ENCODE data around the gene ASTN1.

ASTN1 gene

GRCh38 chr1:176959191-176959820 is 205.2 kb downstream of the ASTN1 start:
- no peak overlapping the region for H3K4me3 ChIP-seq (ENCODE audit: control insufficient read depth, low read depth, low read length)
- TF ChIP-seq, protein P1, sequence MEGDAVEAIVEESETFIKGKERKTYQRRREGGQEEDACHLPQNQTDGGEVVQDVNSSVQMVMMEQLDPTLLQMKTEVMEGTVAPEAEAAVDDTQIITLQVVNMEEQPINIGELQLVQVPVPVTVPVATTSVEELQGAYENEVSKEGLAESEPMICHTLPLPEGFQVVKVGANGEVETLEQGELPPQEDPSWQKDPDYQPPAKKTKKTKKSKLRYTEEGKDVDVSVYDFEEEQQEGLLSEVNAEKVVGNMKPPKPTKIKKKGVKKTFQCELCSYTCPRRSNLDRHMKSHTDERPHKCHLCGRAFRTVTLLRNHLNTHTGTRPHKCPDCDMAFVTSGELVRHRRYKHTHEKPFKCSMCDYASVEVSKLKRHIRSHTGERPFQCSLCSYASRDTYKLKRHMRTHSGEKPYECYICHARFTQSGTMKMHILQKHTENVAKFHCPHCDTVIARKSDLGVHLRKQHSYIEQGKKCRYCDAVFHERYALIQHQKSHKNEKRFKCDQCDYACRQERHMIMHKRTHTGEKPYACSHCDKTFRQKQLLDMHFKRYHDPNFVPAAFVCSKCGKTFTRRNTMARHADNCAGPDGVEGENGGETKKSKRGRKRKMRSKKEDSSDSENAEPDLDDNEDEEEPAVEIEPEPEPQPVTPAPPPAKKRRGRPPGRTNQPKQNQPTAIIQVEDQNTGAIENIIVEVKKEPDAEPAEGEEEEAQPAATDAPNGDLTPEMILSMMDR (IDR thresholded peaks at IDR 0.05; ENCODE audit: control insufficient read depth, insufficient read depth, low read depth, low read length, missing control alignments): no peak
- DNase-seq (ENCODE audit: low read depth): no peak

DNA sequence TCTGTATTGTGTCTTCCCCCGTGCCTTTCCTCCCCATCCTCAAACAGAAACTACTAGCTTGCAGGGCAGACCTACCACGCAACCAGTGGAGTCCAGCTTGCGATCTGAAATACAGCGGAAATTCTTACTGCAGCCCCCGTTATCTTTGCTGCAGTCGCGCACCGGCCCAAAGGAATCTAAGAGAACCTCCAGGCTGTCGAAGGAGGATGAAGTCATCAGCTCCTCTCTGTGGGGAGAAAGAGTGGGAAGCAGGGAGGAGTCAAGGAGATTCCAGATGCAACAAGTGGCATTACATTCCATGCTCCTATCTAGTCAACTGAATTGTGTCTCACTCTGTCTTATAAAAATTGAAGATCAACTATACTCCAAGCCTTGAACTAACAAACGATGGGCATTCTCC is 206.9 kb downstream of the ASTN1 start:
- TF ChIP-seq, protein P1 (IDR thresholded peaks at IDR 0.05; ENCODE audit: control insufficient read depth, insufficient read depth, low read depth, low read length, missing control alignments): no peak
- no peak for DNase-seq (ENCODE audit: low read depth)
- H3K4me3 ChIP-seq (ENCODE audit: control insufficient read depth, low read depth, low read length): no peak overlapping the region

- TF ChIP-seq, protein P1 (IDR thresholded peaks at IDR 0.05; ENCODE audit: control insufficient read depth, insufficient read depth, low read depth, low read length, missing control alignments): no peak
- H3K4me3 ChIP-seq (ENCODE audit: control insufficient read depth, low read depth, low read length): no peak overlapping the region
- no peak for DNase-seq (ENCODE audit: low read depth)
Observed at GRCh38 chr1:176954242-176954641, 210.3 kb downstream of the ASTN1 start.

- DNase-seq (ENCODE audit: low read depth): no peak
- TF ChIP-seq, protein P1 (IDR thresholded peaks at IDR 0.05; ENCODE audit: control insufficient read depth, insufficient read depth, low read depth, low read length, missing control alignments): no peak
- no peak overlapping the region for H3K4me3 ChIP-seq (ENCODE audit: control insufficient read depth, low read depth, low read length)
Observed at GRCh38 chr1:176950736-176951324, 213.7 kb downstream of the ASTN1 start.

DNA sequence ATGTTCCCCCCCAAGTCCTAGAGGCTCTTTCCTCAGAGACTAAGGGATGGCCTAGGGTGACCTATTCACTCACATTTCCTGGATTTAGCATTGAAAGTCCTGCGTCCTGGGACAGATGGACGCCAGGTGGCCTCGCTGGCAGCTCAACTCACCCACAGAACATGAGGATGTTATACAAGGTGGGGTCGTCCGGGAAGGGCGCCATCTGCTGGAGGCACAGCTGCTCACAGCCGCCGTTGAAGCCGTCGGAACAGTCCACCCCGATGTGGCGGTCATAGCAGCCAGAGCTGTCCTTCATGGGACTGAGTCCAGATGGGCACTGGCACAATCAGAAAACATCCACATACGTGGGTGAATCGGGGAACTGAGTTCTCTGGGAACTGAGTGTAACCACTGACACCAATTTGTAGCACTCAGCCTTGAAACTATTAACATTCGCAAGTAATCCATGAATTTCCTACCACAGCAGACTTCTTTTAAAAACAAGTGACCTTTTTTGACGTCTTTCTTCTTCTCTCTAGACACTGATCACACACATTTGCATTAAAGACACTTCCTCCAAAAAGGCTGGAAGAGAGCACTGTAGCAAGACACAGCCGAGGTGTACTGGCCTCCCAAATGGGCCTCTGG is 215.4 kb downstream of the ASTN1 start:
- TF ChIP-seq, protein P1 (IDR thresholded peaks at IDR 0.05; ENCODE audit: control insufficient read depth, insufficient read depth, low read depth, low read length, missing control alignments): peak; percentile 48
- H3K4me3 ChIP-seq (ENCODE audit: control insufficient read depth, low read depth, low read length): no peak overlapping the region
- no peak for DNase-seq (ENCODE audit: low read depth)

DNA sequence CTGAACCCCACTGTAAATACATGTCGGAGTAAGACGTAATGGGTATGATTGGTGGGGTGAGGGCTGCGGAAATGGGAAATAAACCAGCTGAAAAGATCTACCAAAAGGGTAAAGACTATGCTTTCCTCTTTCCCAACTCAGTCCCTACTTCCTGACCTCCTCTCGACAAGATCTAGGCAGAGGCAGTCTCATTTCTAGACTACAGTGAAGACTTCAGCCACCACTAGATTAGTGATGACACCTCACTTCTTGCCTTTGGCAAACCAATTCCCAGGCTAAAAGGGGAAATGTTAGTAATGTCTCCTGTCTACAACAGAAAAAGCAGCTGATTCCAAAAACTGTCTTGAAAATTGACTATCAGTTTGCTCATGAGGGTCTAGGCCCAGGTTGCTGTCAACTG is 219.9 kb downstream of the ASTN1 start:
- TF ChIP-seq, protein P1 (IDR thresholded peaks at IDR 0.05; ENCODE audit: control insufficient read depth, insufficient read depth, low read depth, low read length, missing control alignments): no peak
- no peak for DNase-seq (ENCODE audit: low read depth)
- no peak overlapping the region for H3K4me3 ChIP-seq (ENCODE audit: control insufficient read depth, low read depth, low read length)

Measured in AG09309 (cell line).